HG03521 (cell line): ENCODE measurements around the gene ZNG1E.
"Not testable (repeated sequence)": the region's sequence is repeated elsewhere in the genome, so short reads cannot be mapped to it uniquely, and the experiment has no call there.

Experiments used
- ATAC-seq: cut with Tn5 transposase; IDR thresholded peaks from one replicate; pipeline ENCODE4 v1.9.1; 2021; ENCODE audit warnings: mild to moderate bottlenecking, moderate library complexity; ENCODE audit not compliant: unreplicated experiment

The ZNG1E gene

GRCh38 chr9:65675589-65676021, at the start of gene ZNG1E:
Gene ZNG1E, plus strand, starts transcription at chr9:65675928. Its CDS starts 49 bp downstream, at chr9:65675977.
- not testable (repeated sequence) for ATAC-seq

GRCh38 chr9:65673579-65673978, 2.1 kb upstream of the ZNG1E start:
- ATAC-seq: not testable (repeated sequence)

GRCh38 chr9:65675018-65675417, 710 bp upstream of the ZNG1E start:
- ATAC-seq: not testable (repeated sequence)

- not testable (repeated sequence) for ATAC-seq
Observed at GRCh38 chr9:65676389-65676788, 661 bp downstream of the ZNG1E start.

DNA sequence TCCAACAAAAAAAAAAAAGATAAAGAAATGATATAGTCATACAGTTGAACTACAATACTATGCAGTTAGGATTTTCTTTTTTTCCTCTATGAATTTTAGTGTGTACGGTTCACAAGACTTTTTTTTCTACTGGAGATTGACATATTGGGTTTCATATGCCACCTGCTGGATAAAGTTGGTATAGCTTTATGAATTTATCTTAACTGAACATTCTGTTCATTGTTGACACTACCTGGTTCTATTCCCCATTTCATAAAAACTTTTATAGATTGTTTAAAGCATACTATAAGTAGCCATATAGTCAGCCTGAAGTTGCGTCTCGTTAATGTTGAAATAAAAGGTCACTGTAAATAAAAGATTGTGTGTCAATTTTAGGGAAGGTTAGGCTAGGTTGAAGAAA, 2.8 kb downstream of the ZNG1E start:
- not testable (repeated sequence) for ATAC-seq

GRCh38 chr9:65703550-65703949, 27.8 kb downstream of the ZNG1E start:
- ATAC-seq: not testable (repeated sequence)

DNA sequence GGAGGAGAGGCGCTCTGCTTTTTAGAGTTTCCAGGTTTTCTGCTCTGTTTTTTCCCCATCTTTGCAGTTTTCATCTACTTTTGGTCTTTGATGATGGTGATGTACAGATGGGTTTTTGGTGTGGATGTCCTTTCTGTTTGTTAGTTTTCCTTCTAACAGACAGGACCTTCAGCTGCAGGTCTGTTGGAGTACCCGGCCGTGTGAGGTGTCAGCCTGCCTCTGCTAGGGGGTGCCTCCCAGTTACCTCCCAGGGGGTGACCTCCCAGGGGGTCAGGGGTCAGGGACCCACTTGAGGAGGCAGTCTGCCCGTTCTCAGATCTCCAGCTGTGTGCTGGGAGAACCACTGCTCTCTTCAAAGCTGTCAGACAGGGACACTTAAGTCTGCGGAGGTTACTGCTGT, 38.7 kb downstream of the ZNG1E start:
- not testable (repeated sequence) for ATAC-seq

DNA sequence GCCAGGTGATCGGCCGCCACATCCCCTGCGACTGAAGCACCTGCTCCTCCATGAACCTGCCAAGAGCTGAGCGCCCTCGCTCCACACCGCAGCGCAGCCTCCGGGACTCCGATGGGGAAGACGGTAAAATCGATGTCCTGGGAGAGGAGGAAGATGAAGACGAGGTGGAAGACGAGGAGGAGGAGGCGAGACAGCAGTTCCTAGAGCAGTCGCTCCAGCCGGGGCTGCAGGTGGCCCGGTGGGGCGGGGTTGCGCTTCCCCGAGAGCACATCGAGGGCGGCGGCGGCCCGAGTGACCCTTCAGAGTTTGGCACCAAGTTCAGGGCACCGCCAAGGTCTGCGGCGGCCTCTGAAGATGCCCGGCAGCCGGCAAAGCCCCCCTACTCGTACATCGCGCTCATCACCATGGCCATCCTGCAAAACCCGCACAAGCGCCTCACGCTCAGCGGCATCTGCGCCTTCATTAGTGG, 61.4 kb downstream of the ZNG1E start, which contains the start of gene FOXD4L4:
TSS of gene FOXD4L4 (plus strand) at position 51 of the 469 bp plus-strand sequence. CDS start at position 51, 0 bp downstream.
- not testable (repeated sequence) for ATAC-seq

GRCh38 chr9:65738133-65738532, 62.4 kb downstream of the ZNG1E start:
- ATAC-seq: not testable (repeated sequence)
